NCI-H128 (cell line): ENCODE measurements around the gene PPT2.

Experiments used
- DNase-seq: peaks from one replicate; lab custom pipeline; 2025; ENCODE audit not compliant: unreplicated experiment; lab: John Stamatoyannopoulos, UW

PPT2 gene

GRCh38 chr6:32153564-32154513 is at the start of gene PPT2:
TSS of gene PPT2 (plus strand) at chr6:32154141. CDS start at chr6:32154595, 454 bp downstream.
- peak; percentile 46 for DNase-seq

- DNase-seq: no peak
These were observed 48.5 kb upstream of the PPT2 start for GRCh38 chr6:32105433-32105832.

- no peak for DNase-seq
These were observed 46.5 kb upstream of the PPT2 start for GRCh38 chr6:32107406-32107805.

- no peak for DNase-seq
These were observed 45.8 kb upstream of the PPT2 start for GRCh38 chr6:32108094-32108627.

GRCh38 chr6:32108727-32109113 is 45.2 kb upstream of the PPT2 start:
- DNase-seq: no peak

- DNase-seq: no peak
These were observed 44.7 kb upstream of the PPT2 start, which contains the start of gene TNXB for GRCh38 chr6:32109114-32109764. TSS of gene TNXB (minus strand) at chr6:32109338. CDS start at chr6:32098198, 11,140 bp downstream.

GRCh38 chr6:32109765-32110160 is 44.2 kb upstream of the PPT2 start:
- no peak for DNase-seq

GRCh38 chr6:32110632-32111031 is 43.3 kb upstream of the PPT2 start:
- no peak for DNase-seq

- DNase-seq: no peak
These were observed 42.4 kb upstream of the PPT2 start for GRCh38 chr6:32111424-32112066.

- no peak for DNase-seq
These were observed 41.4 kb upstream of the PPT2 start for GRCh38 chr6:32112431-32112980.

- DNase-seq: no peak
These were observed 40.3 kb upstream of the PPT2 start for GRCh38 chr6:32113386-32114352.

- DNase-seq: no peak
These were observed 39.1 kb upstream of the PPT2 start for GRCh38 chr6:32114796-32115195.

GRCh38 chr6:32115623-32116022 is 38.3 kb upstream of the PPT2 start:
- DNase-seq: no peak

GRCh38 chr6:32116674-32117073 is 37.3 kb upstream of the PPT2 start:
- no peak for DNase-seq

- DNase-seq: no peak
These were observed 36.5 kb upstream of the PPT2 start for GRCh38 chr6:32117461-32117860.

GRCh38 chr6:32118782-32119628 is 34.9 kb upstream of the PPT2 start:
- DNase-seq: peak; percentile 35

GRCh38 chr6:32120573-32121059 is 33.3 kb upstream of the PPT2 start:
- no peak for DNase-seq

GRCh38 chr6:32123681-32124080 is 30.3 kb upstream of the PPT2 start:
- no peak for DNase-seq

GRCh38 chr6:32126880-32127279 is 27.1 kb upstream of the PPT2 start:
- DNase-seq: no peak
